Muscle of arm (tissue), 12 donors: ENCODE measurements around the gene OR10C1. TPM values are rescaled to one million over a fixed set of nuclear protein-coding genes. Genes with fewer than 3 reads are reported as not detected.

Experiments used
- DNase-seq: peaks from one replicate; pipeline ENCODE4 v3.0.0-alpha.2; 2013
- polyA plus RNA-seq, 12 donors: library from polyadenylated mRNA; unstranded; fragments of 120-200 nt; gene quantifications; one replicate each; pipeline ENCODE4 v1.2.1, GENCODE V29; 2013; ENCODE audit not compliant: insufficient read length in 12 of 12

The OR10C1 gene
- polyA plus RNA-seq, 12 donors, result not detected

DNA sequence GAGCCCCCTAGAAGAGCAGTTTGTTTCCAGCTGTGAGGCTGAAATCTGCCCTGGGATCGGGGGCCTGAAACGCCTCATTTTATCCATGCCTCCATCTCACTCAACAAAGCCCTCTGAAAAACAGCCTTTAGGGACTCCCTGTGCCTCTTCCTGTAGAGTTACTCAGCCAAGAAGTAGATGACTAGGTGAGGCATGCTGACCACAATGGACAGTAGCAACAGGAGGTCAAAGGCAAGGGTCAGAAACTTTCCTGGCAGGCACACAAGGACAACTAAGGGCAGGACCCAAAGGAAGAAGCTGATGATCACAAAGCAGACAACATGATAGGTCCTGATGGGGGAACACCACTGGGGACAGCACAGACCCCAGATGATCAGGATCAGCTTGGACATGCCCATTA lies 35.9 kb downstream of the OR10C1 start:
- DNase-seq, result no peak

DNA sequence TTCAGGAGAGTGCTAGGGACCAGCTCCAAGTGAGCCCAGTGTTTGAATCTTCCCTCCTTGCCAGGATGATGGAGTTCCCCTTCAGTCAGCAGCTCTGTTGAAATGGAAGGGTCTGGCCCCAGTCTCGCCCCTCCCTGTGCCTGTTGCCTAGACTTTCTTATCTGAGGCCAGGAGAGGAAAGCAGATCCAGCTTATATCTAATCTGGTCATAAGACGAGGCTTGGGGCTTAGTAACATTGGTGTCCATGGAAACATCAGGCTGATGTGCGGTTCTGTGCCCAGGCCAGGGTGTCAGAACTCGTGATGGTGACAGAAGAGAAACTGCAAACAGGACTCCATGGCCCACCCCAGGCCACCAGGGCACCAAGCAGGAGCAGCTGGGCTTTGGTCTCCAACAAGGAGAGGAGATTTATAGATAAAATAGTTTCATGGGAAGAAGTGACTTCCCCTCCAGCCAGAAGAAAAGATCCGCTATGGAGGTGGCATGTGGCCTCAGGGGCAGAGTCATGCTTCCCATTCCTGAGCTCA lies 38.9 kb downstream of the OR10C1 start:
- no peak for DNase-seq

DNA sequence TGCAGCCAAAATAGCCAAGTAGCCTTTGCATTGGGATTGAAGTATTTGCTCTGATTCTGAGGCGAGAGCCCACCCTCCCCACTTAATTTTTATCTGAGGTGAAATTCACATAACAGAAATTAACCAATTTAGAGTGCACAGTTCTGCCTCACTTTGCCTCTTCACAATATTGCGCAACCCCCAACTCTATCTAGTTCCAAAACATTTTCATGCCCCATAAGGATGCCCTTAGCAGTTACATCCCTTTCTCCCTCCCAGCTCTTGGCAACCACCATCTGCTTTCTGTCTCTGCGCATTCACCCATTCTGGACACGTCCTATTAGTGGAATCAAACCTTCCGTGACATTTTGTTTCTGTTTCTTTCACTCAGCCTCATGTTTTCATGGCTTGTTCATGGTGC lies 39.6 kb downstream of the OR10C1 start:
- DNase-seq, result no peak

DNA sequence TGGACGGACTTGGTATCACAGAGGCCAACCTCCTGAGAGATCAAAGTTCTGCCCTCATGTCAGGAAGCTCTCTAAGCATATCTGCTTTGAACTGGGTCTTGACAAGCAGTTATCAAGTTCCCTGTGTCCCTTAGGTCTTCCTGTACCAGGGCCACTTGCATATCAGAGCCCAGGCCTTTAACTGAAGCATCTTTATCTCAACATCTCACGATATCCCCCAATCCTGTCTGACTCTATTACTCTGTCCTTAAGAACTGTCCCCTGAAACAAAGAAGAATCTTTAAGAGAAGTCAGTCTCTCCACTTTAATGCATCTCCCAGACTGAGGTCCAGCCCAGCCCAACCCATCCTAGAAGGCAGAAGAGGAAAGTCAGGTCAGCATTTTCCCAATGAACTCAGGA lies 40.5 kb downstream of the OR10C1 start:
- DNase-seq, result no peak

DNA sequence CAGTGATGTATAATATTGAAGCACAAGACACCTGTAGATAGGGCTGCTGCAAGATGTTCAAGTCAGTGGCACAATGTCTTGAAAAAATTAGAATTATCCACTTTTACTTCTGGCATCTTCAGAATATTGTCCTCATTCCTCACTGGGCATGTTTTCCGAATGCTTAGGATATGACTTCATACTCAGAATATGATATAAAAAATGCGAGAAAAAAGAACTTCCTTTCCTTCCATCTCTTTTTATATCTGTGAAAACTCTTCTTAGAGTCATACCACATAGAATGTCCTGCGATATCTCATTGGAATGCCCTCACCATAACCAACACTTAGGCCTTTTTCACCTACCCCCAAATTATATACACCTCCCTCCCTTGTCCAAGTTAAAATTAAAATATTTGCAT lies 44.1 kb downstream of the OR10C1 start:
- DNase-seq, result no peak

DNA sequence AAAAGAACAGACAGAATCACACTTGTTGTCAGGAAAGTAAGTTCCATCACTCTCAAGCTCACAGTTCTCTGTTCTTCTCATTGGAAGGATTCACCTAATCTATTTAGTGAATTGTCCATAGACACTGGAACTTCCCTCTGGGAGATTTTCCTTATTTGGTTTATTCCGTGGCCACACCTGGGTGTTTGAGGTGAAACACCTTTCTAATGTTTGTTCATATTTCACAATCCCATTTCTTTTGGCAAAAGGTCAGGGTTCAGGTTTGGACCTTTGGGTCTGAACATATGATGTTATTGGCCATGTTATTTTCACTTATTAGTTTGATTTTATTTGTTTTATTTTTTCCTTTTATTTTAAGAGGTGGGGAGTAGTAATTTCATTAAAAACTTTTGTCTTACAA lies 44.6 kb downstream of the OR10C1 start:
- no peak for DNase-seq

DNA sequence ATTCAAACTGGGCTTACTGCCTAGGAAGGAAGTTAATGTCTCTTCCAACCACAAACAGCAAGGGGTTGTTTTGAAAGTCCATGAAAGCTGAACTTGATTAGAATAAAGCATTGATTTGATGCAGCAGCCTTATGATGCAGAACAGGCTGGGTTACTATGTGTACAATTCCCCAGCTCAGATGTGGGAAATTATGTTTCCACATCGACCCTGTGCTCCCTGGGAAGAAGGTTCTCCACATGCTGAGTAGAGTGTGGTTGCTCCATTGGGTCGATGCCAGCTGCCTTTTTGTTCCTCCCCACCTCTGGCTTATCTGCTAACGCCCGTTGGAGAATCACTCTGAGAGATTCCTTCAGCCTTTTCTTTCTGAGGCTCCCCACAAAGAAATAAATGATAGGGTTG lies 47.5 kb downstream of the OR10C1 start:
- no peak for DNase-seq

DNA sequence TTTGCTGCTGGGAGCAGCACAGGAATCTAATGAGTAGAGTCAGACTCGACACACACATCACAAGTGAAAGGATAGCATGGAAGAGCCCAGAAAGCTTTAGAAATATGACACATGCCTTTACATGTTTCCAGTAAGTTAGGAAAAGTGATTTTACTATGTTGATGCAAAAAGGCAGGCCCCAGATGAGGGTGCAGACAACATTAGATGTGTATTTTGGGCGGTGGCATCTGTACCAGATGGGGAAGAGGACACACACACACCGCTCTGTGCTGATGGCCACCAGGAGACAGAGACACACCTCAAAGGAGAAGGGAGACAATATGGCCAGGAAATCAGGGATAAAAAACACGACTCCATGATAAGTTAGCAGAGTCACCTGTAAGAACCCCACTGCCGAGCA lies 48.0 kb downstream of the OR10C1 start:
- no peak for DNase-seq

DNA sequence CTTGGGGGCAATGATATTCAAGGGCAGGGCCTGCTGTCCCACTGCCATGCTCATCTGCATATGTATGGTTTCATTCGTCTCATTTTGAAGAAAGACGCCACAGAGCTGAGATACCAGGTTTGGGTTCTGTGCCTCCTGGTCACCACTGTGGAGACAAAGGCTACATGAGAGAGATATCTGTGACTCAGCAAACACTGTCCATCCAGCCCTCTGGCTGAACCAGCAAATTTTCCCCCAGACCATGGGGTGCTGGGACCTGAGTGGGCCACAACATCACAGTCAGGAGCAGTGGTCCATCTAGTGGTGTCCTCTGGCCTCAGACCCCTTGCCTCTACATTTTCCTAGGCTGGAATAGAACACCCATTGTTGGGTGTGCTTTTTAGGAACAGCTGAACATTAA lies 48.6 kb downstream of the OR10C1 start, which contains the start of gene MAS1L:
TSS of gene MAS1L (minus strand) at position 297 of the 400 bp plus-strand sequence. CDS start at position 243, 54 bp downstream.
- DNase-seq, result no peak

DNA sequence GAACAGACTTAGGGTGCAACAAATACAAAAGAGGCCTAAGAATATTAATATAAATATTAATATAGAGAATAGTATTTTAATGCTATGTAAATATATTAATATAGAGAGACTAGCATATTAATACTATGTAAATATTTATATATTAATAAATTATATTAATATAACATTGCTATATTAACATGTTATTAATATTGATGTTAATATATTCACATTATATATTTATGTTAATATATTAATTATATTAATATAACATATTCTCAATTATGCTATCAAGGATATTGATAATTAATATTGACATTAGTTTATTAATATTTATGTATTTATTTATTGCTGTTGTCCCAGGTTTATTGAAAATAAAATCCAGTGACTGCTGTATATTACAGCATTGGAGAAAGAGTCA lies 49.8 kb downstream of the OR10C1 start:
- no peak for DNase-seq

DNA sequence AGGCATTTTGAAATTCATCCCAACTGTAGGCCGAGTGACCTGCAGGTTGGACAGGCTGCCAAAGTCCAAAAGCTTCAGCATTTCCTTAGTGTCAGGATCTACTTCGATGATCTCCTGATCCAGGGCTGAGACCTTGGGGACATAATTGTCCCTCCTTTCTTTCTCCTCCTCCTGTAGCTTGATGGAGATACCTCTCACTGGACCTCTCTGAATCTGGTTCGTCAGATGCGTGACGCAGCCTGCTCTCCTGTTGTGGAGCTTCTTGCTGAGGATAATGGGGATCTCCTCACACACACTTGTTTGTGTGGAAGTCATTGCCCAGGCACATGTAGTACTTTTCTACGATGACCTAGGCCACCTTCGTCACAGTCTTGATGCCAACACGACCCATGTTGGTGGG lies 50.2 kb downstream of the OR10C1 start:
- no peak for DNase-seq

DNA sequence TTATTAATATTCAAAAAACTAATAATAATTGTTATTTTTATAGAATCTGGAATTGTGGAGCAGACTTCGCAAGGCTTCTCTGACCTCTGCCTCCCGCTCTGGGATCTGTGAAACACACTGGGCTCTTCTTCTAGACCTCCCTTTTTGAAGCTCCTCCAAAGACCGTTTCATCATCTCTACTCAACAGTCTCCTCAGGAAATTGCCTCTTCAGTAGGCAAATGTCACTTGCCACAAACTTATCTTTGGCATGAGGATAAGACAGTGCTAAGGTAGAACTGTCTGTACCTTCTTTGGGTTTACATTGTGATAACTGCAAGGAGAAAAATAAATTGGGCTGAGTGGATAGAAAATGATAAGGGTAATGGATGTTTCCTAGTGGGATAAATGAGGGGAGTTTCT lies 50.9 kb downstream of the OR10C1 start:
- no peak for DNase-seq

DNA sequence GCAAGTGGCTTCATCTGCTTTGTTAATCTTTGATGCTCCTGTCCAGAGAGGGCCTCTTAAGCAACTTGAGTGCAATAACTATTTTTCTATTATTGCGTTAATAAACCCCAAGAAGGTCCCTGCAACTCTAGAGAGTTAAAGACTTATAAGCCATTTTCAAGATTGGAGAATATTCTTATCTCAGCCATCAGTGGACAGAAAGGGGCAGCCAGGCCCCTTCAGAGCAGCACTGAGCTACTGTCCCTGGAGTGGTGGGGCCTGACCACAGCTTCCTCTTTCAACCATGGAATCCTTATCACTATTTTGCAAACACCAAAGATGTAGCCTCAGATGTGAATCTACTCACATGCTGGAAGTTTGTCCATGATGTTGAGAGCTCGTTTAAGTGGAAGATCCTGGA lies 51.4 kb downstream of the OR10C1 start:
- DNase-seq, result no peak

Other genes with a start within 250 kb of the OR10C1 start
- gene OR14J1, start 137.6 kb upstream of the OR10C1 start, polyA plus RNA-seq, result under 1 TPM in 10 of 12 donors, not detected in 2; 0.01 to 0.11 (median 0.05) TPM
- not detected for gene OR5V1, start 70.4 kb upstream of the OR10C1 start, polyA plus RNA-seq
- not detected for gene OR12D3, start 64.0 kb upstream of the OR10C1 start, polyA plus RNA-seq
- not detected for gene OR12D2, start 43.7 kb upstream of the OR10C1 start, polyA plus RNA-seq
- gene OR12D1, start 24.4 kb upstream of the OR10C1 start, polyA plus RNA-seq, result not detected
- gene OR11A1, start 17.8 kb downstream of the OR10C1 start, polyA plus RNA-seq, result not detected
- gene OR2H1, start 17.8 kb downstream of the OR10C1 start, polyA plus RNA-seq, result not detected
- not detected for gene MAS1L, start 48.6 kb downstream of the OR10C1 start, polyA plus RNA-seq
- 10 to 100 TPM in 1 of 12 donors, 1 to 10 TPM in 2, under 1 TPM in 2, not detected in 7; 0.14 to 13.8 (median 2.1) TPM for gene UBD, start 120.4 kb downstream of the OR10C1 start, polyA plus RNA-seq
- under 1 TPM in 8 of 12 donors, not detected in 4; 0.08 to 0.53 (median 0.16) TPM for gene OR2H2, start 145.8 kb downstream of the OR10C1 start, polyA plus RNA-seq
- 10 to 100 TPM in 11 of 12 donors, not detected in 1; 25.4 to 85.6 (median 28.3) TPM for gene GABBR1, start 193.9 kb downstream of the OR10C1 start, polyA plus RNA-seq
- under 1 TPM in 2 of 12 donors, not detected in 10; 0.27 to 0.34 TPM for gene MOG, start 217.8 kb downstream of the OR10C1 start, polyA plus RNA-seq
- 1 to 10 TPM in 1 of 12 donors, under 1 TPM in 2, not detected in 9; 0.14 to 3.9 (median 0.17) TPM for gene ZFP57, start 241.8 kb downstream of the OR10C1 start, polyA plus RNA-seq